ENCODE measurements around the gene TFF1. TPM values are rescaled to one million over a fixed set of nuclear protein-coding genes. Genes with fewer than 3 reads are reported as not detected.

Gene TFF1
- total and polyA plus RNA-seq, 2 of the 4 experiments (the other 2 are of a cell fraction): not detected

GRCh38 chr21:42385619-42386018 lies 19.3 kb upstream of the TFF1 start:
- Histone ChIP-seq H2BK20ac (ENCODE audit: low read depth, low read length) (no peak overlapping the region), H3K4me3 (ENCODE audit: insufficient read depth, low read depth, low read length) (no peak overlapping the region), H3K56ac (ENCODE audit: extremely low read depth, insufficient read depth, low read length) (no peak overlapping the region), H4K5ac (ENCODE audit: low read depth, low read length) (no peak overlapping the region), H2AK5ac (ENCODE audit: low read depth, low read length) (no peak overlapping the region), H3K14ac (replicated peaks; ENCODE audit: low read depth, low read length) (no peak overlapping the region), H3K4ac (ENCODE audit: low read depth, low read length) (no peak overlapping the region), H3K4me2 (ENCODE audit: low read depth, low read length) (no peak overlapping the region), H2BK120ac (ENCODE audit: low read depth, low read length) (no peak overlapping the region), H3K4me1 (ENCODE audit: control insufficient read depth, insufficient read depth, low read length) (no peaks in the 10 kb centered on the region), H3K27me3 (ENCODE audit: control insufficient read depth, insufficient read depth, low read length) (peaks cover 28% of the 10 kb centered on the region), H2AK9ac (replicated peaks; ENCODE audit: low read depth, low read length, poor library complexity) (no peak overlapping the region), H2BK15ac (ENCODE audit: low read depth, low read length) (no peak overlapping the region), H2BK5ac (ENCODE audit: low read depth, low read length, poor library complexity, severe bottlenecking) (no peak overlapping the region), H4K8ac (ENCODE audit: low read depth in 2 of 2, low read length in 2 of 2) (no peak overlapping the region), H3K9me3 (ENCODE audit: control insufficient read depth, insufficient read depth, low read length) (peaks cover 3% of the 10 kb centered on the region; the same call in 1 of the 2 replicates), H3K27ac (ENCODE audit: insufficient read depth, low read length) (no peak overlapping the region), H3K79me1 (ENCODE audit: low read depth in 1 of 2, low read length in 2 of 2) (no peaks in the 10 kb centered on the region), H2AFZ (replicated peaks; ENCODE audit: low read length, poor library complexity) (no peak overlapping the region), H4K20me1 (ENCODE audit: insufficient read depth, low read length) (no peaks in the 10 kb centered on the region), H3K23ac (ENCODE audit: low read depth, low read length) (no peak overlapping the region), H3K36me3 (ENCODE audit: control insufficient read depth, insufficient read depth, low read length) (no peaks in the 10 kb centered on the region), H3K18ac (ENCODE audit: low read depth, low read length) (no peak overlapping the region), H3K9ac (ENCODE audit: low read depth, low read length) (no peak overlapping the region), H4K91ac (ENCODE audit: insufficient read depth, low read depth, low read length) (no peak overlapping the region), H3K9me1 (ENCODE audit: insufficient read depth, low read length) (no peaks in the 10 kb centered on the region)
- WGBS, 2 experiments (ENCODE audit: extremely low coverage in 2 of 2, insufficient read length in 1 of 2): 67% methylated on average over 3 of the region's 5 CpGs; no CpG with 5 or more reads in 1 of the 2 experiments
- DNase-seq (no peak), ATAC-seq (ENCODE audit: low read depth) (no peak)
- intact Hi-C loops (cut with micrococcal nuclease) (no loop called here), in situ Hi-C loops (cut with MboI; ENCODE audit: low sequenced_read_pairs) (no loop called here), dilution Hi-C loops (cut with HindIII; ENCODE audit: low sequenced_read_pairs, unreplicated experiment) (no loop called here)
- ChIA-PET CTCF (no interaction called here), POLR2A (ENCODE audit: unreplicated experiment) (no interaction called here)
- BruUV-seq (replicated peaks): no TSS peak
- no peak for TF ChIP-seq FOS (IDR thresholded peaks at IDR 0.05; ENCODE audit: low read depth, low read length)
- TF ChIP-seq CEBPB (IDR thresholded peaks at IDR 0.05; ENCODE audit: low read depth, low read length): no peak
- no peak for TF ChIP-seq CTCF (conservative IDR thresholded peaks at IDR 0.05; ENCODE audit: low read depth, low read length)
- TF ChIP-seq CHD1 (IDR thresholded peaks at IDR 0.05; ENCODE audit: low read depth, low read length): no peak
- no peak for TF ChIP-seq RAD21 (IDR thresholded peaks at IDR 0.05; ENCODE audit: low read length)
- no peak for TF ChIP-seq MAFK (IDR thresholded peaks at IDR 0.05; ENCODE audit: low read depth, low read length)
- no peak for TF ChIP-seq NFE2L2 (IDR thresholded peaks at IDR 0.05; ENCODE audit: low read depth, low read length)
- no peak for TF ChIP-seq RCOR1 (IDR thresholded peaks at IDR 0.05; ENCODE audit: insufficient replicate concordance, low read length)
- no peak for TF ChIP-seq USF2 (IDR thresholded peaks at IDR 0.05; ENCODE audit: low read depth, low read length)
